Measurements from ENCODE around the gene ASB17.
"Not testable (repeated sequence)": the region's sequence is repeated elsewhere in the genome, so short reads cannot be mapped to it uniquely, and the experiment has no call there.

Gene ASB17

GRCh38 chr1:75943037-75943436 lies 10.8 kb upstream of the ASB17 start:
- peak; percentile 84 for DNase-seq (ENCODE audit: low read depth)
- TF ChIP-seq MAX (IDR thresholded peaks at IDR 0.05; ENCODE audit: low read depth, low read length): peak; percentile 66
- not testable (repeated sequence) for H3K4me3 ChIP-seq (ENCODE audit: low read depth, low read length)

- no peak overlapping the region for H3K4me3 ChIP-seq (ENCODE audit: low read depth, low read length)
- TF ChIP-seq MYC (IDR thresholded peaks at IDR 0.05; ENCODE audit: low read depth, low read length) (no peak), MAX (IDR thresholded peaks at IDR 0.05; ENCODE audit: low read depth, low read length) (no peak), POLR2A (IDR thresholded peaks at IDR 0.05; ENCODE audit: extremely low read depth, insufficient read length) (no peak)
- TF ChIP-seq, protein P1, sequence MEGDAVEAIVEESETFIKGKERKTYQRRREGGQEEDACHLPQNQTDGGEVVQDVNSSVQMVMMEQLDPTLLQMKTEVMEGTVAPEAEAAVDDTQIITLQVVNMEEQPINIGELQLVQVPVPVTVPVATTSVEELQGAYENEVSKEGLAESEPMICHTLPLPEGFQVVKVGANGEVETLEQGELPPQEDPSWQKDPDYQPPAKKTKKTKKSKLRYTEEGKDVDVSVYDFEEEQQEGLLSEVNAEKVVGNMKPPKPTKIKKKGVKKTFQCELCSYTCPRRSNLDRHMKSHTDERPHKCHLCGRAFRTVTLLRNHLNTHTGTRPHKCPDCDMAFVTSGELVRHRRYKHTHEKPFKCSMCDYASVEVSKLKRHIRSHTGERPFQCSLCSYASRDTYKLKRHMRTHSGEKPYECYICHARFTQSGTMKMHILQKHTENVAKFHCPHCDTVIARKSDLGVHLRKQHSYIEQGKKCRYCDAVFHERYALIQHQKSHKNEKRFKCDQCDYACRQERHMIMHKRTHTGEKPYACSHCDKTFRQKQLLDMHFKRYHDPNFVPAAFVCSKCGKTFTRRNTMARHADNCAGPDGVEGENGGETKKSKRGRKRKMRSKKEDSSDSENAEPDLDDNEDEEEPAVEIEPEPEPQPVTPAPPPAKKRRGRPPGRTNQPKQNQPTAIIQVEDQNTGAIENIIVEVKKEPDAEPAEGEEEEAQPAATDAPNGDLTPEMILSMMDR (IDR thresholded peaks at IDR 0.05; ENCODE audit: low read depth, low read length): no peak
- no peak for DNase-seq (ENCODE audit: low read depth)
These were observed 4.8 kb upstream of the ASB17 start for GRCh38 chr1:75937034-75937433.

- no peak for TF ChIP-seq POLR2A (IDR thresholded peaks at IDR 0.05; ENCODE audit: extremely low read depth, insufficient read length)
- DNase-seq (ENCODE audit: low read depth): no peak
- no peak overlapping the region for H3K4me3 ChIP-seq (ENCODE audit: low read depth, low read length)
These were observed 9.5 kb downstream of the ASB17 start for GRCh38 chr1:75922698-75923097.

DNA sequence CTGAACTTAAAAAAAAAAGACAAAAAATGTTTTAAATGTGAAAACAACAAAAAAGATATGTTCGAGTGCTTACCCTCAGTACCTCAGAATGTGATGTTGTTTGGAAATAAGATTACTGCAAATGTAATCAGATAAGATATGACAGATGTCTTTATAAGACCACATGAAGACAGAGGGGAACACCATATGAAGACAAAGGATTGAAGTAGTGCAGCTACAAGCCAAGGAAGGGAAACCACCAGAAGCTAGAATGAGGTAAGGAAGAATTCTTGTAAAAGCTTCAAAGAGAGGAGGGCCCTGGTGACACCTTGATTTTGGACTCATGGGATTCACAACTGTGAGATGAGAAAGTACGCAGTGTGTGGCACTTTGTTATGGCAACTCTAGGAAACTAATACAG lies 15.4 kb downstream of the ASB17 start:
- no peak for DNase-seq (ENCODE audit: low read depth)
- TF ChIP-seq, protein P1 (IDR thresholded peaks at IDR 0.05; ENCODE audit: low read depth, low read length): no peak
- TF ChIP-seq MAX (IDR thresholded peaks at IDR 0.05; ENCODE audit: low read depth, low read length) (no peak), MYC (IDR thresholded peaks at IDR 0.05; ENCODE audit: low read depth, low read length) (no peak), POLR2A (IDR thresholded peaks at IDR 0.05; ENCODE audit: extremely low read depth, insufficient read length) (no peak)
- H3K4me3 ChIP-seq (ENCODE audit: low read depth, low read length): no peak overlapping the region

DNA sequence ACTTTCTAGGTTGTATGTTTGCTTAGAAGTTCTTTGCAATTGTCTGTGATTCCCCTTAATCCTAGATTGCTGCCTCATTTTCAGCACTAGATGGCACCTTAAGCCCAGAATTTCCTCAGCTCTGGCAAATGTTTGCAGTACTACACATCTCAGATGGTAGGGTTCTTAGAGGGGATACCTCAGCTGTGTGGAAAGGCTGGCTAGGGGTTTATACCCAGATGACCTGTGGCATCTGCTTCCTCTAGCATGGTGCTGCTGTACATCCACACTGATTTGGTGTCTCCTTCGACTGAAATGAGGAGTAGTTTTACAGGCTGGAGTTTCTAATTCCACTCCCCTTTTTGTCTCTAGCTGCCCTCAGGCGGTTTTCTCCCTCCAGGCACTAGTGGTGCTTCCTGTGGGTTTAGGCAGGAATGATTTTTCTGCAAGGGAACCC lies 23.5 kb downstream of the ASB17 start:
- TF ChIP-seq, protein P1 (IDR thresholded peaks at IDR 0.05; ENCODE audit: low read depth, low read length): peak; percentile 50
- TF ChIP-seq POLR2A (IDR thresholded peaks at IDR 0.05; ENCODE audit: extremely low read depth, insufficient read length) (no peak), MYC (IDR thresholded peaks at IDR 0.05; ENCODE audit: low read depth, low read length) (no peak)
- DNase-seq (ENCODE audit: low read depth): peak; percentile 51
- no peak overlapping the region for H3K4me3 ChIP-seq (ENCODE audit: low read depth, low read length)

GRCh38 chr1:75901371-75901770 lies 30.8 kb downstream of the ASB17 start:
- no peak for TF ChIP-seq POLR2A (IDR thresholded peaks at IDR 0.05; ENCODE audit: extremely low read depth, insufficient read length)
- TF ChIP-seq MAX (IDR thresholded peaks at IDR 0.05; ENCODE audit: low read depth, low read length): no peak
- no peak for TF ChIP-seq MYC (IDR thresholded peaks at IDR 0.05; ENCODE audit: low read depth, low read length)
- TF ChIP-seq, protein P1 (IDR thresholded peaks at IDR 0.05; ENCODE audit: low read depth, low read length): no peak
- H3K4me3 ChIP-seq (ENCODE audit: low read depth, low read length): no peak overlapping the region
- no peak for DNase-seq (ENCODE audit: low read depth)

DNA sequence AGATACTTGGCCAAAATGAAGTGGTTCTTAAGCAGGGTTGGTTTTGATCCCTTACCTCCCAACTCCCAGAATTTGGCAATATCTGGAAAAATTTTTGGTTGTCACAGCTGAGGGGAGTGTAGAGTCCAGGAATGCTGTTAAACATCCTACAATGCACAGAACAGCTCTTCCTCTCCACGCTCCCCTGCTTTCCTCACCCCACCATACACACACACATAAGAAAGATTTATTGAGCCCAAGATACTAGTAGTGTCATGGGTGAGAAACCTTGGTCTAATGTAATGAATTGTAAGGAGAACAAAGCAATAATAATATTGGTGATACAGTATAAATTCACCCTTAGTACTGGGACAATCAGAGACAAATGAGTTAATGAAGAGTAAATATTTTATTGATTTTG lies 47.8 kb downstream of the ASB17 start:
- no peak for TF ChIP-seq POLR2A (IDR thresholded peaks at IDR 0.05; ENCODE audit: extremely low read depth, insufficient read length)
- TF ChIP-seq MAX (IDR thresholded peaks at IDR 0.05; ENCODE audit: low read depth, low read length): no peak
- TF ChIP-seq, protein P1 (IDR thresholded peaks at IDR 0.05; ENCODE audit: low read depth, low read length): no peak
- no peak for TF ChIP-seq MYC (IDR thresholded peaks at IDR 0.05; ENCODE audit: low read depth, low read length)
- no peak for DNase-seq (ENCODE audit: low read depth)
- no peak overlapping the region for H3K4me3 ChIP-seq (ENCODE audit: low read depth, low read length)

Measured in NB4 (cell line).